Muscle of back (tissue), 11 donors: Measurements from ENCODE around the gene CTSW. TPM values are rescaled to one million over a fixed set of nuclear protein-coding genes. Genes with fewer than 3 reads are reported as not detected.
A peak's percentile ranks its signal among the peaks of the same experiment; 100 is the strongest.
"Not testable (repeated sequence)": the region's sequence is repeated elsewhere in the genome, so short reads cannot be mapped to it uniquely, and the experiment has no call there.

Experiments used
- DNase-seq, 3 donors: peaks; one replicate each; pipeline versions ENCODE4 v3.0.0 to v3.0.0-alpha.2; 2013
- polyA plus RNA-seq, 10 donors: library from polyadenylated mRNA; unstranded; fragments of 120-200 nt; gene quantifications; one replicate each; pipeline ENCODE4 v1.2.1, GENCODE V29; 2013; ENCODE audit not compliant: insufficient read length in 10 of 10

Gene CTSW
- polyA plus RNA-seq, 10 donors: 0.69 to 2.9 (median 0.98) TPM; not detected in 1

- no peak for DNase-seq
Observed at GRCh38 chr11:65883786-65884715, 4.4 kb downstream of the CTSW start.

- peak in 2 of 3 donors; percentile 74 to 81 for DNase-seq
Observed at GRCh38 chr11:65884716-65885092, 5.1 kb downstream of the CTSW start.

- DNase-seq: no peak
Observed at GRCh38 chr11:65885231-65885630, 5.6 kb downstream of the CTSW start.

- DNase-seq: no peak
Observed at GRCh38 chr11:65885808-65886536, 6.3 kb downstream of the CTSW start.

- DNase-seq: no peak
Observed at GRCh38 chr11:65886826-65887722, 7.4 kb downstream of the CTSW start.

GRCh38 chr11:65887723-65888162 is 8.1 kb downstream of the CTSW start:
- DNase-seq: no peak

GRCh38 chr11:65888163-65888814 is 8.7 kb downstream of the CTSW start, which contains the start of gene FIBP:
Gene FIBP, minus strand, starts transcription at chr11:65888471. Its CDS starts 53 bp downstream, at chr11:65888418.
- peak; percentile 97 to 99 (median 98) for DNase-seq

- peak; percentile 97 to 99 (median 97) for DNase-seq
Observed at GRCh38 chr11:65890324-65891218, 10.9 kb downstream of the CTSW start, which contains the start of gene CCDC85B. Gene CCDC85B, plus strand, starts transcription at chr11:65890673. Its CDS starts 111 bp downstream, at chr11:65890784.

- DNase-seq: peak in 1 of 3 donors; percentile 50
Observed at GRCh38 chr11:65891219-65892136, 11.8 kb downstream of the CTSW start.

GRCh38 chr11:65892137-65892540 is 12.5 kb downstream of the CTSW start:
- not testable (repeated sequence) for DNase-seq

GRCh38 chr11:65892661-65893317 is 13.2 kb downstream of the CTSW start:
- no peak for DNase-seq

GRCh38 chr11:65894034-65894591 is 14.5 kb downstream of the CTSW start:
- DNase-seq: no peak

GRCh38 chr11:65895482-65895981 is 15.9 kb downstream of the CTSW start:
- DNase-seq: no peak

- DNase-seq: no peak
Observed at GRCh38 chr11:65896034-65896999, 16.7 kb downstream of the CTSW start.

- no peak for DNase-seq
Observed at GRCh38 chr11:65897020-65897471, 17.4 kb downstream of the CTSW start.
